BJ (cell line): Measurements from ENCODE around the gene DNASE1L3. TPM values are rescaled to one million over a fixed set of nuclear protein-coding genes. Genes with fewer than 3 reads are reported as not detected.

Experiments used
- CTCF ChIA-PET: fragments of 350-600 bp; formaldehyde crosslinking; extraction: SDS; loops from one replicate; lab custom pipeline; 2021; ENCODE audit warnings: antibody characterized with exemption, inconsistent platforms; lab: Yijun Ruan, JAX
- POLR2A ChIA-PET: fragments of 300-600 bp; sonication (Branson Sonifier 250); formaldehyde crosslinking; extraction: SDS; loops from one replicate; lab custom pipeline; 2021; ENCODE audit warnings: antibody characterized with exemption; lab: Charles Lee
- DNase-seq: peaks from one replicate; pipeline ENCODE4 v3.0.0-alpha.2; 2011; ENCODE audit warnings: low read depth
- H3K27me3 ChIP-seq: 2 replicates; pipeline ENCODE4 v1.6.0; 2011; ENCODE audit warnings: low read length; ENCODE audit not compliant: control insufficient read depth, insufficient read depth
- H3K36me3 ChIP-seq: 2 replicates; pipeline ENCODE4 v1.5.1; 2011; ENCODE audit warnings: low read length; ENCODE audit not compliant: control insufficient read depth, insufficient read depth
- H3K4me3 ChIP-seq: 2 replicates; pipeline ENCODE4 v1.5.1; 2011; ENCODE audit warnings: low read depth, mild to moderate bottlenecking, control low read depth, low read length
- CTCF ChIP-seq: IDR thresholded peaks from 2 replicates; pipeline ENCODE4 v1.5.1; 2011; ENCODE audit warnings: low read depth, mild to moderate bottlenecking, control low read depth, inconsistent platforms, low read length, moderate library complexity; ENCODE audit not compliant: insufficient read depth
- polyA plus RNA-seq: library from polyadenylated mRNA; depleted of rRNA; stranded (reverse); fragments of >200 nt; gene quantifications from 2 replicates; pipeline ENCODE4 v1.2.3, GENCODE V29; 2011

Gene DNASE1L3
- polyA plus RNA-seq, 1 experiment, result not detected

- H3K27me3 ChIP-seq, result no peaks in the 10 kb centered on the region
- H3K36me3 ChIP-seq, result no peaks in the 10 kb centered on the region
- no peak overlapping the region for H3K4me3 ChIP-seq
- ChIA-PET POLR2A (no interaction called here), CTCF (interaction anchor here (1.0 to 1.4 kb wide), 3 partner anchors 16 to 112 kb away, joined by 4 to 8 read pairs (median 4); partner anchors contain the start of genes HTD2 and RPP14)
- TF ChIP-seq CTCF, result no peak
- no peak for DNase-seq
These were observed 16.9 kb downstream of the DNASE1L3 start for GRCh38 chr3:58193682-58194407.

- no peak for TF ChIP-seq CTCF
- CTCF ChIA-PET, result interaction anchor here (9.9 kb wide), 1 partner anchor 107 kb away, joined by 240 read pairs; no protein-coding TSS in a partner anchor
These were observed 18.7 kb downstream of the DNASE1L3 start for GRCh38 chr3:58192069-58192468.

GRCh38 chr3:58191361-58191991, 19.3 kb downstream of the DNASE1L3 start:
- Histone ChIP-seq H3K4me3 (no peak overlapping the region), H3K36me3 (no peaks in the 10 kb centered on the region), H3K27me3 (no peaks in the 10 kb centered on the region)
- ChIA-PET CTCF (interaction anchor here (8.6 to 9.9 kb wide), 2 partner anchors 27 to 108 kb away, joined by 69 to 240 read pairs; no protein-coding TSS in a partner anchor), POLR2A (no interaction called here)
- TF ChIP-seq CTCF, result no peak
- no peak for DNase-seq

More at GRCh38 chr3:58192069-58192468, 18.7 kb downstream of the DNASE1L3 start:
- Histone ChIP-seq H3K36me3 (no peaks in the 10 kb centered on the region), H3K27me3 (no peaks in the 10 kb centered on the region), H3K4me3 (no peak overlapping the region)
- no peak for DNase-seq
- POLR2A ChIA-PET, result no interaction called here

GRCh38 chr3:58190882-58191281, 19.9 kb downstream of the DNASE1L3 start:
- CTCF ChIA-PET, result interaction anchor here (1.1 to 9.9 kb wide), 3 partner anchors 13 to 108 kb away, joined by 5 to 240 read pairs (median 69); no protein-coding TSS in a partner anchor

More at GRCh38 chr3:58190882-58191281, 19.9 kb downstream of the DNASE1L3 start:
- H3K27me3 ChIP-seq, result no peaks in the 10 kb centered on the region
- no peak overlapping the region for H3K4me3 ChIP-seq
- POLR2A ChIA-PET, result no interaction called here
- H3K36me3 ChIP-seq, result no peaks in the 10 kb centered on the region
- no peak for TF ChIP-seq CTCF
- no peak for DNase-seq
